Breast epithelium (tissue), 3 donors: ENCODE results near the gene CASS4.

ENCODE experiments used
- CTCF ChIP-seq, 3 donors: fragments of 450-650 bp; IDR thresholded peaks; one replicate each; pipeline ENCODE4 v1.5.1; 2016 to 2017; ENCODE audit warnings: antibody characterized with exemption in 3 of 3, mild to moderate bottlenecking in 3 of 3, moderate library complexity in 3 of 3
- POLR2A ChIP-seq: fragments of 450-650 bp; IDR thresholded peaks from one replicate; pipeline ENCODE4 v1.6.1; 2016; ENCODE audit warnings: antibody characterized with exemption, mild to moderate bottlenecking, moderate library complexity
- POLR2AphosphoS5 ChIP-seq, 3 donors: sonication (generic); formaldehyde crosslinking; IDR thresholded peaks; one replicate each; pipeline ENCODE4 v1.6.1; 2017; ENCODE audit warnings: antibody characterized with exemption in 3 of 3

GRCh38 chr20:56389807-56390206 lies 22.3 kb upstream of the CASS4 start:
- TF ChIP-seq POLR2A, result no peak
- no peak for TF ChIP-seq CTCF (IDR thresholded peaks at IDR 0.05)
- TF ChIP-seq POLR2AphosphoS5 (IDR thresholded peaks at IDR 0.05), result no peak
